DOHH2 (cell line): ENCODE data around the gene FAM174B.

Experiments
- H3F3A ChIP-seq: fragments of 200-600 bp; sonication (generic), shearing (Covaris generic); 2 replicates; pipeline ENCODE4 v1.6.0; 2016; ENCODE audit warnings: antibody characterized with exemption, mild to moderate bottlenecking; ENCODE audit not compliant: control insufficient read depth, insufficient read depth
- H3K27ac ChIP-seq: fragments of 200-600 bp; sonication (generic); 2 replicates; pipeline ENCODE4 v1.5.1; 2014; ENCODE audit warnings: low read depth, mild to moderate bottlenecking, low read length, moderate library complexity
- H3K27me3 ChIP-seq: fragments of 200-600 bp; sonication (generic); 2 replicates; pipeline ENCODE4 v1.6.1; 2014; ENCODE audit warnings: mild to moderate bottlenecking, low read length, mixed read lengths; ENCODE audit not compliant: control insufficient read depth
- H3K36me3 ChIP-seq: fragments of 200-600 bp; sonication (generic); 2 replicates; pipeline ENCODE4 v1.6.1; 2014; ENCODE audit warnings: mild to moderate bottlenecking, low read length, moderate library complexity, mixed read lengths; ENCODE audit not compliant: control insufficient read depth
- H3K4me1 ChIP-seq: fragments of 200-600 bp; sonication (generic); 2 replicates; pipeline ENCODE4 v1.6.1; 2014; ENCODE audit warnings: mild to moderate bottlenecking, low read length, mixed read lengths; ENCODE audit not compliant: control insufficient read depth
- H3K4me2 ChIP-seq: fragments of 200-600 bp; sonication (generic); 2 replicates; pipeline ENCODE4 v1.6.0; 2014; ENCODE audit warnings: mild to moderate bottlenecking, low read length, moderate library complexity
- H3K4me3 ChIP-seq: fragments of 200-600 bp; sonication (generic); 2 replicates; pipeline ENCODE4 v1.5.1; 2014; ENCODE audit warnings: mild to moderate bottlenecking, low read length, mixed read lengths
- H3K79me2 ChIP-seq: fragments of 200-600 bp; sonication (generic); 2 replicates; pipeline ENCODE4 v1.6.1; 2014; ENCODE audit warnings: mild to moderate bottlenecking, low read length, mixed read lengths; ENCODE audit not compliant: control insufficient read depth
- H3K9me2 ChIP-seq: fragments of 200-600 bp; sonication (generic); replicated peaks from 2 replicates; pipeline ENCODE4 v1.6.1; 2014; ENCODE audit warnings: mild to moderate bottlenecking, low read length, mixed read lengths; ENCODE audit not compliant: control insufficient read depth
- H3K9me3 ChIP-seq: fragments of 200-600 bp; sonication (generic); 2 replicates; pipeline ENCODE4 v1.6.1; 2014; ENCODE audit warnings: antibody characterized with exemption, low read length, mixed read lengths; ENCODE audit not compliant: control insufficient read depth, insufficient read depth
- H4K20me1 ChIP-seq: fragments of 200-600 bp; sonication (generic); 2 replicates; pipeline ENCODE4 v1.6.0; 2014; ENCODE audit warnings: low read depth, mild to moderate bottlenecking, antibody characterized with exemption, low read length, moderate library complexity; ENCODE audit not compliant: control insufficient read depth, insufficient read depth
- CTCF ChIP-seq: fragments of 200-600 bp; sonication (generic); IDR thresholded peaks from one replicate; pipeline ENCODE4 v1.5.1; 2014; ENCODE audit warnings: antibody characterized with exemption, mild to moderate bottlenecking, low read depth, low read length; ENCODE audit not compliant: poor library complexity, severe bottlenecking
- EZH2phosphoT487 ChIP-seq: fragments of 200-600 bp; sonication (generic); IDR thresholded peaks from 2 replicates; pipeline ENCODE4 v1.6.1; 2017; ENCODE audit warnings: borderline replicate concordance, mild to moderate bottlenecking, antibody characterized with exemption, low read length, moderate library complexity, mixed read lengths

The FAM174B gene

DNA sequence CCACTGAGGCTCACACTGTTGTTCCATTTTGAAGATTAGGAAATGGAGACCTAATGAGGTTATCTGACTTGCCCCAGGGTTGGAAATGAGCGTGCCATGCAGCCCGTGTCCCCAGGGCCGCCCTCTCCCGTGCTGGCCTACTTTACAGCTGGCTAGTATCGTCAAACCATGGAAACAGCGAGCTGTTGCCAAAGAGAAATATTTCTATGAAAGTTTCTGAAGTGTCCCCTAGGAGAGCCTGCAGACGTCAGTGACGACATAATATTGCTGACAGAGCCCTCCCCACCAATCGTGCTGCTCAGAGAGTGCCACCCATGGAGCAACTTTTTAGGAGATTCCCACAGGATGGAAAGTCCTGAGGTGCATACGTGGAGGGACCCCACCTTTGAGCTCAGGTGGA lies 11.2 kb upstream of the FAM174B start:
- Histone ChIP-seq H3F3A (no peaks in the 10 kb centered on the region), H3K4me2 (no peak overlapping the region), H3K27me3 (peaks cover 4% of the 10 kb centered on the region; the same call in 1 of the 2 replicates), H3K79me2 (no peaks in the 10 kb centered on the region), H3K9me2 (no peaks in the 10 kb centered on the region), H3K4me3 (no peak overlapping the region), H3K4me1 (no peaks in the 10 kb centered on the region), H4K20me1 (no peaks in the 10 kb centered on the region), H3K36me3 (no peaks in the 10 kb centered on the region), H3K27ac (no peak overlapping the region), H3K9me3 (no peaks in the 10 kb centered on the region)
- no peak for TF ChIP-seq CTCF
- no peak for TF ChIP-seq EZH2phosphoT487

DNA sequence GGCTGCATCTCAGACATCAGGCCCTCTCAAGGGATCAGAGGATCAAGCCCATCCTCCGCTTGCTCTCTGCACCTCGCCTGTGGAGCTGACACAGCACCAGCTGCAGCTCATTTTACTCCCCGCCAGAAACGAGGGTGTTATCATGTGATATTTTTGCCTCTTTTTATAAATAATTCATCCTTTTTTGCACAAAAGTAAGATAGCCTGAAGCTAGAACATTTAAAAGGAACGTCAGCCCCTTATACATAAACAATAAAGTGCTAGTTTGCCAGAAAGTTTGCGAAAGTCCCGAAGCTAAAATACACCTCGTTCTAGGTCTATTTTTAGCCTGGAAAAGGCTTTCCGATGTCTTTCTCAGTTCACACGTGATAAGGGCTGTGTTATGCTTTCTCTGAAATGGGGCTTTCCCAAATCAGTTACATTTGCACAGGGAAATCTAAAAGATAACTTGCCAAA lies 9.6 kb upstream of the FAM174B start:
- H3K79me2 ChIP-seq: no peaks in the 10 kb centered on the region
- H3K9me2 ChIP-seq: no peaks in the 10 kb centered on the region
- H3F3A ChIP-seq: no peaks in the 10 kb centered on the region
- H3K36me3 ChIP-seq: no peaks in the 10 kb centered on the region
- TF ChIP-seq CTCF (no peak), EZH2phosphoT487 (no peak)
- no peak overlapping the region for H3K4me3 ChIP-seq
- no peaks in the 10 kb centered on the region for H3K9me3 ChIP-seq
- no peaks in the 10 kb centered on the region for H4K20me1 ChIP-seq
- H3K27ac ChIP-seq: no peak overlapping the region
- no peak overlapping the region for H3K4me2 ChIP-seq
- no peaks in the 10 kb centered on the region for H3K4me1 ChIP-seq
- peaks cover 4% of the 10 kb centered on the region; the same call in 1 of the 2 replicates for H3K27me3 ChIP-seq

- peaks cover 4% of the 10 kb centered on the region; the same call in 1 of the 2 replicates for H3K27me3 ChIP-seq
- no peaks in the 10 kb centered on the region for H4K20me1 ChIP-seq
- H3K4me2 ChIP-seq: no peak overlapping the region
- no peak overlapping the region for H3K27ac ChIP-seq
- no peaks in the 10 kb centered on the region for H3K79me2 ChIP-seq
- H3K36me3 ChIP-seq: no peaks in the 10 kb centered on the region
- H3K4me3 ChIP-seq: no peak overlapping the region
- H3F3A ChIP-seq: no peaks in the 10 kb centered on the region
- TF ChIP-seq EZH2phosphoT487: no peak
- TF ChIP-seq CTCF: no peak
- H3K9me3 ChIP-seq: no peaks in the 10 kb centered on the region
- no peaks in the 10 kb centered on the region for H3K9me2 ChIP-seq
- H3K4me1 ChIP-seq: no peaks in the 10 kb centered on the region
Measured at GRCh38 chr15:92664178-92664900, 8.8 kb upstream of the FAM174B start.
